ENCODE data around the gene STAG1. TPM values are rescaled to one million over a fixed set of nuclear protein-coding genes. Genes with fewer than 3 reads are reported as not detected.
"Not testable (repeated sequence)": the region's sequence is repeated elsewhere in the genome, so short reads cannot be mapped to it uniquely, and the experiment has no call there.

Gene STAG1
- total and polyA plus RNA-seq, 9 donors, result 18.7 to 66.3 (median 55.8) TPM

DNA sequence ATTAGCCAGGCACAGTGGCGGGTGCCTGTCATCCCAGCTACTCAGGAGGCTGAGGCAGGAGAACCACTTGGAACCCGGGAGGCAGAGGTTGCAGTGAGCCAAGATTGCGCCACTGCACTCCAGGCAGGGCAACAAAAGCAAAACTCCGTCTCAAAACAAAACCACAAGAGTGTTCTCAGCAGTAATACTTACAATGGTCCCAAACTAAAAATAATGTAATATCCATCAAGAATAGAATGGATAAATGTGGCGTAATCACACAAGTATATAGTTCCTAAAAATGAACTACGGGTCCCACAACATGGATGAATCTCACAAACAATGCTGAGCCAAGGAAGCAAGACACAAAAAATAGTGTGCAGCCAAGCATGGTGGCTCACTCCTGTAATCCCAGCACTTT is 39.2 kb downstream of the STAG1 start:
- no peak for TF ChIP-seq CTCF (IDR thresholded peaks at IDR 0.05)
- WGBS, 3 donors, result 94 to 96% (median 94%) methylated on average over 6 of the region's 6 CpGs
- no peak overlapping the region for H3K27ac ChIP-seq
- no peak for DNase-seq
- no peaks in the 10 kb centered on the region for H3K27me3 ChIP-seq
- intact Hi-C loops (cut with DNase I), result no loop called here
- H3K4me3 ChIP-seq, result no peak overlapping the region
- no peaks in the 10 kb centered on the region for H3K9me3 ChIP-seq
- no peaks in the 10 kb centered on the region for H3K36me3 ChIP-seq
- peaks cover 9% of the 10 kb centered on the region for H3K4me1 ChIP-seq (ENCODE audit: insufficient read depth)

DNA sequence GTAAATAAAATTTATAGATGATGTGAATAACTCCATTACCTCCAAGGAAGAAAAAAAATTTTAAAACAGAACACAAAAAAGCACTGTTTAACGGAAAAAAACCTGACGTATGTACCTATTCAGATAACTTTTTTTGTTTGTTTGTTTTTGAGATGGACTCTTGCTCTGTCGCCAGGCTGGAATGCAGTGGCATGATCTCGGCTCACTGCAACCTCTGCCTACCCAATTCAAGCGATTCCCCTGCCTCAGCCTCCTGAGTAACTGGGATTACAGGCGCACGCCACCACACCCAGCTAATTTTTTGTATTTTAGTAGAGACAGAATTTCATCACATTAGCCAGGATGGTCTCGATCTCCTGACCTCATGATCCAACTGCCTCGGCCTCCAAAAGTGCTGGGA is 40.3 kb downstream of the STAG1 start:
- 96 to 97% (median 97%) methylated on average over 9 of the region's 9 CpGs for WGBS, 3 donors
- H3K27ac ChIP-seq; H3K9me3 ChIP-seq; H3K4me3 ChIP-seq; H3K27me3 ChIP-seq; H3K4me1 ChIP-seq (ENCODE audit: insufficient read depth); intact Hi-C loops (cut with DNase I); DNase-seq; H3K36me3 ChIP-seq: not testable (repeated sequence)

DNA sequence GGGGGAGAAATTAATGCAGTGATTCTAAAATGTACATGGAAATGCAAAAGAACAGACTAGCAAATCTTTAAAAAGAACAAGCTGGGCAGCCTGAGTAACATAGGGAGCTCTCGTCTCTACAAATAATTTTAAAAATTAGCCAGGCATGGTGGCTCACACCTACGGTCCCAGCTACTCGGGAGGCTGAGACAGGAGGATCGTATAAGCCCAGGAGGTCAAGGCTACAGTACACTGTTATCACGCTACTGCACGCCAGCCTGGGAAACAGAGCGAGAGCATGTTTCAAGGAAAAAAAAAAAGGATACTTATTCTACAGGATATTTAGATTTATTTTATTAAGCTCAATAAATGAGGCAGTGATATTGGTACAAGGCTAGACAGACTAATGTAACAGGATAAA is 40.9 kb downstream of the STAG1 start:
- intact Hi-C loops (cut with DNase I), result no loop called here
- no peak overlapping the region for H3K27ac ChIP-seq
- no peak for TF ChIP-seq CTCF (IDR thresholded peaks at IDR 0.05)
- TF ChIP-seq EP300 (IDR thresholded peaks at IDR 0.05), result no peak
- TF ChIP-seq POLR2A (IDR thresholded peaks at IDR 0.05), result no peak
- 80 to 89% (median 87%) methylated on average over 7 of the region's 7 CpGs for WGBS, 3 donors
- H3K4me1 ChIP-seq (ENCODE audit: insufficient read depth), result peaks cover 9% of the 10 kb centered on the region
- no peaks in the 10 kb centered on the region for H3K36me3 ChIP-seq
- no peaks in the 10 kb centered on the region for H3K27me3 ChIP-seq
- H3K9me3 ChIP-seq, result no peaks in the 10 kb centered on the region
- no peak for DNase-seq
- H3K4me3 ChIP-seq, result no peak overlapping the region

DNA sequence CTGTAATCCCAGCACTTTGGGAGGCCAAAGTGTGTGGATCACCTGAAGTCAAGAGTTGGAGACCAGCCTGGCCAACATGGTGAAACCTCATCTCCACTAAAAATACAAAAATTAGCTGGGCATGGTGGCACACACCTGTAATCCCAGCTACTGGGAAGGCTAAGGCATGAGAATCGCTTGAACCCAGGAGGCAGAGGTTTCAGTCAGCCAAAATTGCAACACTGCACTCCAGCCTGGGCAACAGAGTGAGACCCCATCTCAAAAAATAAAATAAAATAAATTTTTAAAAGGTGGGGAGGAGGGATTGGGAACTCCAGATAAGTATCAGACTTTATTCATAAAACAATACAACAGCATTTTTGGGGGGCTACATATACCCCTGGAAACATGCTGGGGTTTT is 42.4 kb downstream of the STAG1 start:
- 94 to 100% (median 98%) methylated on average over 1 of the region's 1 CpG for WGBS, 3 donors
- intact Hi-C loops (cut with DNase I); H3K9me3 ChIP-seq; DNase-seq; H3K27me3 ChIP-seq; H3K36me3 ChIP-seq; H3K4me1 ChIP-seq (ENCODE audit: insufficient read depth); H3K27ac ChIP-seq; H3K4me3 ChIP-seq: not testable (repeated sequence)

- no peak for TF ChIP-seq CTCF (IDR thresholded peaks at IDR 0.05)
- TF ChIP-seq POLR2A (IDR thresholded peaks at IDR 0.05), result no peak
- TF ChIP-seq EP300 (IDR thresholded peaks at IDR 0.05), result no peak
- intact Hi-C loops (cut with DNase I), result no loop called here
- no peak for DNase-seq
- 79 to 87% (median 82%) methylated on average over 3 of the region's 3 CpGs for WGBS, 3 donors
- no peak overlapping the region for H3K4me3 ChIP-seq
- peaks cover 6% of the 10 kb centered on the region for H3K4me1 ChIP-seq (ENCODE audit: insufficient read depth)
- H3K36me3 ChIP-seq, result no peaks in the 10 kb centered on the region
- no peak overlapping the region for H3K27ac ChIP-seq
- no peaks in the 10 kb centered on the region for H3K27me3 ChIP-seq
- no peaks in the 10 kb centered on the region for H3K9me3 ChIP-seq
Measured at GRCh38 chr3:136708333-136708985, 43.7 kb downstream of the STAG1 start.
